HG03469 (cell line): ENCODE results near the gene CTSC.
"Not testable (repeated sequence)": the region's sequence is repeated elsewhere in the genome, so short reads cannot be mapped to it uniquely, and the experiment has no call there.

ENCODE experiments used
- ATAC-seq: cut with Tn5 transposase; IDR thresholded peaks from one replicate; pipeline ENCODE4 v1.9.1; 2021; ENCODE audit warnings: mild to moderate bottlenecking, moderate library complexity, moderate number of reproducible peaks; ENCODE audit not compliant: unreplicated experiment

CTSC gene

DNA sequence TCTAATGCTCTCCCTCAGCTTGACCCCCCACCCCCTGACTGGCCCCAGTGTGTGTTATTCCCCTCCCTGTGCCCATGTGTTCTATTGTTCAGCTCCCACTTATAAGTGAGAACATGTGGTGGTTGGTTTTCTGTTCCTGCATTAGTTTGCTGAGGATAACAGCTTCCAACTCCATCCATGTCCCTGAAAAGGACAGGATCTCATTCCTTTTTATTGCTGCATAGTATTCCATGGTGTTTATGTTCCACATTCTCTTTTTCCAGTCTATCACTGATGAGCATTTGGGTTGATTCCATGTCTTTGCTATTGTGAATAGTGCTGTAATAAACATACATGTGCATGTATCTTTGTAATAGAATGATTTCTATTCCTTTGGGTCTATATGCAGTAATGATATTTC is 16.1 kb downstream of the CTSC start:
- ATAC-seq: not testable (repeated sequence)

- ATAC-seq: no peak
These were observed 17.4 kb downstream of the CTSC start for GRCh38 chr11:88320149-88320559.

DNA sequence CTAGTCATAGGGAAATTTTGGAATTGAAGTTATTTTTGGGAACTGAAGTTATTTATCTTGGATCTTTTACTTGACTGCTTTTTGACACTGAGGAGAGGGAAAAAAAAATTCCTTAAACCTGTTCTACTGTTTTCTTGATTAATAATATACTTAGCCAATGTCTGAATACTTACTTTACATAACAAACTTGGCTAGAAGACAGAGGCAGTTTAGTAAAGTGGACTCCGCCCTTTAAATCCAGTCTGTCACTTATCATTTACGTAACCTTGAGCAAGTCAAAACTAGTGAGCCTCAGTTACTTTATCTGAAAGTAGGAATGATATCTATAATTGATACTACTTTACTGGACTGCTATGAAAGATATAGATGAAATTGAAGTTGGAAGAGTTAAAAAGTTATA is 19.5 kb downstream of the CTSC start:
- no peak for ATAC-seq

DNA sequence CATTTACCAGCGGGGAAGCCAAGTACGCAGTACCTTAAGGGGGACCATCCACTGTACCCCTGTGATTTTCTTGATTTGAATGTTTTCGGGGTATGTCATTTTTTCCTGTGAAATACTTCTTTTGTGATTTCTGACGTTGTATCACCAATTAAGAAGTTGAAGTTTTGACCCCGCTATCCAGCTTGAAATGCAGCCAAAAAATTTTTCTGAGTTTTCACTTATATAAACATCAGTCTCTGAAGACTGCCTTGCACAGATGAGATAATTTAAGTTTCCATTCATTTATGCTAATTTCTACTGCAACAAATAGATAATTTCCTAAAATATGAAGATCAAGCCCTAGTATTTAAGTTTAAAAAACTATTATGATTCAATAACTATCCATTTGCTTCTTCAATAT is 20.0 kb downstream of the CTSC start:
- ATAC-seq: no peak

DNA sequence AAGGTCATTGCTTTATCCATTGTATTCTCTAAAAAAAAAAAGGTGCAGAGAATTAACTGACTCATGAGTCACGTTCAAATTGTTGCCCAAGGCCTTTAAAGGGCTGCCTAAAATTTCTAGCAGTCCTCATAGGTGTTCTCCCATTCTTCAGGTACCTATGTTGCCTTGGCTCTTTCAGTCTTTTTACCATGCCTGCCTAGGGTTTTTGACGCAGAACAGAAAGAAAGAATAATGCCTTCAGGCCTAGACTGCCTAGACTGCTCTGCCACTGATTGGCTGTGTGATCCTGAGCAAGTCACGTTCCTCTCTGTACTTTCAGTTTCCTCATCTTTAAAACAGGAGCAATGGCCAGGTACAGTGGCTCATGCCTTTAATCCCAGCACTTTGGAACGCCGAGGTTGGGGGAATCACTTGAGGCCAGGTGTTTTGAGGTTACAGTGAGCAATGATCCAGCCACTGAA is 21.5 kb downstream of the CTSC start:
- no peak for ATAC-seq

GRCh38 chr11:88315015-88315414 is 22.5 kb downstream of the CTSC start:
- ATAC-seq: no peak

- no peak for ATAC-seq
These were observed 24.1 kb downstream of the CTSC start for GRCh38 chr11:88313441-88313840.

- ATAC-seq: no peak
These were observed 24.9 kb downstream of the CTSC start for GRCh38 chr11:88312628-88313027.

- no peak for ATAC-seq
These were observed 27.3 kb downstream of the CTSC start for GRCh38 chr11:88310246-88310645.

GRCh38 chr11:88308576-88308975 is 29.0 kb downstream of the CTSC start:
- ATAC-seq: no peak

DNA sequence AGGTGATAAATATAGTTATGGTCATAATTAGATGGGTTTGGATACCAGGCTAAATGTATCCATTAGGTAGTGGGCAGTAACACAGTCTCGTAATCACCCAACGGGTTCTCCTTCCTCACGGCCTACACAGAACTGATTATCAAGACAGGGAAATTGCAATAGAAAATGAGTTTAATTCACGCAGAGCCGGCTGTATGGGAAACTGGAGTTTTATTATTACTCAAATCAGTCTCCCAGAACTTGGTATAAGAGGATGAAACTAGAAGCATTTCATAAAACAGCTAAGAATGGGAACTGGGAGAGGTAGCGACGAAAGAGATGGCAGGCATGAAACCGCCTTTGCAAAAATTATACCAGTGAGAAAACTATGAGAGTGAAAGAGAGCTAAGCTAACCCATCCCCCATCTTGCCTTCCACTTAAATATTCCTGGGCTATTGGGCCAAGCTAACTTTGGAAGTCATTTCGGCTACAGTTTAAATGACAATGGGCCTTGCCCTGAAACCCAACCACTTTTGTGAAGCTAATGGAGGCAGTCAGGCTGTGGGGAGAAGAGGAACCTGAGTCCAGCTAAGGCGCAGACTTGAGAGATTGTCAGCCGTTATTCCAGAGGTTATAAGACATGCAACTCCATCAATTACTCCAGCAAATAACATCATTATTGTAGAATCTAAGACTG is 29.6 kb downstream of the CTSC start:
- peak; percentile 43 for ATAC-seq

DNA sequence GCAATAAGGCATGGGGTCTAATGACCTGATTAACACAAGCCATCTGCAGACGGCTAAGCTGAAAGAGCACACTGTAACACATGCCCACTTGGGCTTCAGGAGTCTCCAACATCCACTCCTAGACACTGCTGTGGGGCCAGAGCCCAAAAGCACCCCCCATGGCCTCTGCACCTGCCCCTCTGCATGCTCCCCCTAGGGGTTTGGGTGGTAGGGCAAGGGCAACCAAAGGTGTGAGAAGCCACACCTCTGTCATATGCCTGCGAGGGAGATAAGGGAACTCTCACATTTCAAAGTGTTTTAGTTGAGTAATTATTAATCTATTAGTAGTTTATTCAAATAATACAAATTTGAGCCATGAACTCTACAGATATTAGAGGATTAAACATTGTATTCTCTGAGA is 30.8 kb downstream of the CTSC start:
- no peak for ATAC-seq

DNA sequence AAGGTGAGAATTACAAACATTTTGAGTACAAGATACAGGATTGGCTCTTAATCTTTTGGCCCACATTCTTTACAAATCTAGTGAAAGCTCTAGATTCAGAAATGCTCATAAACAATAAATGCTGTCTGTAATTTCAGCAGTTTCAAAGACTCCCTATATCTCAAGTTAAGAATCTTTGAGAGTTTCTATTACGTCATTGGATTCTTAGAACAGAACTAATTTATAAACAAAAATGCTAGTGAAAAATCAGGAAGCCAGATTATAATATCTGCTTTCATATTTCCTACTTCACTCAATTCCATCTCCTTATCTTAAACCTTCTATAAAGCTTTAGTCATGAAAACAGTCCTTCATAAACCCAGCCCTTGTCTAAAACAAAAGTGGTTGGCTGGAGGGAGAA is 32.1 kb downstream of the CTSC start:
- ATAC-seq: no peak

DNA sequence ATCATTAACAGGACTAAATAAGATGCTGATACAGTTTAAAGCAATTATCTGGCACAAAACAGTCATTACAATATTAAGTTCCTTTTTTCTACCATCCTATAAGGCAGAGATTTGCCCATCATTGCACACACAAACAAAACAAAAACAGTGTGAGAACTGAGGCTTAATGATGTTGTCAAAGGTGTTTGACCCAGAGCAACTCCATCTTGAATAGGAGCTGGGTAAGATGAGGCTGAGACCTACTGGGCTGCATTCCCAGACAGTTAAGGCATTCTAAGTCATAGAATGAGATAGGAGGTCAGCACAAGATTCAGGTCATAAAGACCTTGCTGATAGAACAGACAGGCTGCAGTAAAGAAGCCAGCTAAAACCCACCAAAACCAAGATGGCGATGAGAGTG is 33.2 kb downstream of the CTSC start:
- no peak for ATAC-seq

GRCh38 chr11:88303037-88303436 is 34.5 kb downstream of the CTSC start:
- ATAC-seq: no peak

DNA sequence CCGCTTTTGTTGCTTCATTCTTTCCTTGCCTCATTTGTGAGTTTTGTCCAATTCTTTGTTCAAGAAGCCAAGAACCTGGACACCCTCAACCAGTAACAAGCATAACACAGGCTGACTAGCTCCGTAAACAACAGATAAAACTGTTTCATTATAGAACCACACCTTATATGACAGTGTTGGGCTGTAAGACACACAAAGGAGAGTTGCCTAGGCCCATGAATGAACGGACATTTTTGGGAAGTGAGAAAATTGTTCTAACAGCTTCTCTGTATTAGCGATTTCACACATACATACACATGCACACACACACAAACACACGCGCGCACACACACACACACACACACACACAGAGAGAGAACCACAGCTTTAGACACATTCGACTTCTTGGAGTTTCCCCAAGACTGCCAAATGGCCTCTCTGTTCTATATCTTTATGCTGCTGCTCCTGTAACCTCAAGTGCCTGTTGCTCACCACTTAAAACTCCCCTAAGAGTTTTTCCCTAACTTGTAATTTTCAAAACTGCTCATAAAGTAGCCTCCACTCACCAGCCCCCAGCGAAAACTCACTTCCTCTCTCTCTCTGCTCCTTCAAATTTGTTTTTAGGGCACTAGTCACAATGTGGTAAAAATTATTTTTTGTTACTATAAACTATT is 35.9 kb downstream of the CTSC start:
- ATAC-seq: peak; percentile 34

GRCh38 chr11:88300888-88301487 is 36.5 kb downstream of the CTSC start:
- ATAC-seq: peak; percentile 65

- ATAC-seq: no peak
These were observed 39.7 kb downstream of the CTSC start for GRCh38 chr11:88297863-88298262.

DNA sequence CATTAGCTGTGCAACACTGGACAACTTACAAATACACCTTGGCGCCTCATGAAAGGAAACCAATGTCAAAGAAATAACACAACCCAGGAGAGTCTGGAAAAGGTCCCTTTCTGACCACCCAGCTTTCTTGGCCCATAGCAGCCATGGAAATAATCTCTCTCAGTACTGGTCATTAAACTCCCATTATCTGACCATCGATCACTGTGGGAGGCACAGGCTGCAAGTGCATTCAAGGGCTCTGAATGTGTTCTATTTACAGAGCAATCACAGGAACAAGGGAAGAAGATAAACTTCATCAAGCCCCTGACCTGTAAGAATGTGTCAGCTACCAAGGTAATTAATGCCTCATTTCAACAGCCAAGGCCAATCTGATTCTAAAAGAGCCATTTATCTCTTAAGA is 40.1 kb downstream of the CTSC start:
- ATAC-seq: no peak

DNA sequence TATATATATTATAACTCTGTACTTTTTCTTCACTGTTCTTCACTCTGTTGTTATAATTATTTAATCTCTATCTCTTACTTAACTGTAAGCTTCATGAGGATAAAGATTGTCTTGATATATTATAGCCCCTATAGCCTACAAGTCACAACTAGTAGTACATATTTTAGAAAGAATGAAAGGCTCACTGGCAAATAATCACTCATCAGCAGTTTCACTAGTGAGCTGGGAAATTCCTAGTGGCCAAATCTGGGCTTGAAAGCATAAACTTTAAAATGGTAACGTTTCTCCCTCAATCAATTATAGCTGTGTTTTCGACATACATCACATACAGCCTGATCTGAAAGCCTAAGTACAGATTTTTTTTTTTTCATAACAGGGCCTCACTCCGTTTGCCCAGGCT is 42.5 kb downstream of the CTSC start:
- ATAC-seq: no peak

DNA sequence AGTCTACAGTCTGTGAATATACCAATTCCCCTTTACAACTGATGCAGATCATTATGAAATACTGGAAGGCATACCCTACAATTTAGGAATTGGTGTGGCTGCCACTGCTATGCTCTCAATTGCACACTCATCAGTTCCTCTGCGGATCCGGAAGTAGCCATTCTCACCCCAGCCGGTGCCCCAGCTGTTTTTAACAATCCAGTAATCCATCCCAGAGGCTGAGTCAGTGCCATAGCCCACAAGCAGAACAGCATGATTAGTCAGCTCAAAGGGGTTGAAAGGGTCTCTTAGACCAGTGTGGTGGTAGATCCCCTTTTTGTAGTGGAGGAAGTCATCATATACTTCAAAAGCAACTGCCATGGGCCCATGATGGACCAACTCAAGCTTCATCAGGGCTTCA is 43.6 kb downstream of the CTSC start:
- ATAC-seq: no peak

- ATAC-seq: no peak
These were observed 45.2 kb downstream of the CTSC start for GRCh38 chr11:88292171-88292843.
